DOHH2 (cell line): ENCODE measurements around the gene FAM181A.

Experiments
- CTCF ChIP-seq: fragments of 200-600 bp; sonication (generic); IDR thresholded peaks from one replicate; pipeline ENCODE4 v1.5.1; 2014; ENCODE audit warnings: antibody characterized with exemption, mild to moderate bottlenecking, low read depth, low read length; ENCODE audit not compliant: poor library complexity, severe bottlenecking
- EZH2phosphoT487 ChIP-seq: fragments of 200-600 bp; sonication (generic); IDR thresholded peaks from 2 replicates; pipeline ENCODE4 v1.6.1; 2017; ENCODE audit warnings: borderline replicate concordance, mild to moderate bottlenecking, antibody characterized with exemption, low read length, moderate library complexity, mixed read lengths

GRCh38 chr14:93958567-93959238, 31.6 kb downstream of the FAM181A start:
- no peak for TF ChIP-seq CTCF
- TF ChIP-seq EZH2phosphoT487: no peak
